NCI-H82 treated with DMSO at 0.1 percent for 48 hours (cell line): Measurements from ENCODE around the gene ZSCAN5C.
"Not testable (repeated sequence)": the region's sequence is repeated elsewhere in the genome, so short reads cannot be mapped to it uniquely, and the experiment has no call there.

Experiments used
- DNase-seq: peaks from one replicate; lab custom pipeline; 2025; ENCODE audit not compliant: unreplicated experiment; lab: John Stamatoyannopoulos, UW

The ZSCAN5C gene

DNA sequence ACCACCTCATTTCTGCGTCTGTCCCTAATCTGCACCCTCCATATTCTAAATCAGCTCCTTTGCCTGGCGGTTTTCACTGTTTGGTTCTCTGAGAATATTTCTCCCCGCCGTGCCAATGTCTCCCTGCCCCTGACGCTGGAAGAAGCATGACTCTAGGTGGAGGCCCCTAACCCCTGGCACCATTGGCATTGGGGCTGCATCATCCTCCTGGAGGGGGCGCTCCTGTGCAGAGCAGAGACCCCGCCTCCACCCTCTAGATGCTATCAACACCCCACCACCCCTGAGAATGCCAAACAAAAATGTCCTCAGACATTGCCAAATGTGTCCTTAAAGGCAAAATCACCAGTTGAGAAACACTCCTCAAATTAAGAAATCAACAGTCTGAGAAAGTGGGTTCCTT lies 11.0 kb upstream of the ZSCAN5C start:
- no peak for DNase-seq

DNA sequence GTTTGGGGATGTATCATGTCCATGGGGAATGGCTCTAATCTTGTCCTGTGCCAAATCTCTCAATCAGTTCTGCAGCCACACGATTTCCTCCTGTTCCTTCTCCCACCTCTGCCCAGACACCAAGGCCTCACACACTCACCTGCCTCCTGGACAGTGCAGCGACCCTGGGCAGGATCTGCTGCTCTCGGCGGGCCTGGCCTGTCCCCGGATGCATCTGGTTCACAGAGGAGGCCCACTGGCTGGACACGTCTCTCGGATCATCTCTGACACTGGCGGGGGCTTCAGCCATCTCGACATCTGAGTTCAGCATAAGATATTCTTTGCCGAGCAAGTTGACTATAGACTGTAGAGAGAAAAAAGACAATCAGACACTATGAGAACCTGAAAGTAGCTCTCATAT lies 10.4 kb upstream of the ZSCAN5C start:
- DNase-seq = no peak

- peak; percentile 56 for DNase-seq
Measured at GRCh38 chr19:56193981-56194640, 8.0 kb upstream of the ZSCAN5C start.

DNA sequence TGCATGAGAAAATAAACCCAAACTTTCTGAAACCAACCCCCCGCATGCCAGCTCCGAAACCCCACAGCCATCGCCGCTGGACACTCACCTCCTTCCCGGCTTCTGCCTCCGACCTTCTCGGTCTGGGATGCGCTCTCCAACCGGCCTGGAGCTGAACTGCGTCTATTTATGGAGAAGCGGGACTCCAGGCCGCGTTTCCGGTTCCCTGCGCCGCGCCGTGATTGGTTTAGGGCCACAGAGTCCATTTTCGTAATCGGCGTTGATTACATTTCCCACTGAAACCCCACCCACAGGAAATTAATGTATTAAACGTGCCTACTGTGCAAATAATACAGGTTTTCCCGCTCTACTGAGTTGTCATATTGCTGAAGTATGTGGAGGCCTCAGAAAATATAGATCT lies 4.4 kb upstream of the ZSCAN5C start, which contains the start of gene ZSCAN5B:
Gene ZSCAN5B (minus strand): TSS at position 138 of the 400 bp plus-strand sequence. CDS start 4,731 bp downstream, outside the sequence.
- DNase-seq = not testable (repeated sequence)

- no peak for DNase-seq
Measured at GRCh38 chr19:56199687-56200086, 2.4 kb upstream of the ZSCAN5C start.

GRCh38 chr19:56207581-56207980 lies 5.5 kb downstream of the ZSCAN5C start:
- not testable (repeated sequence) for DNase-seq

DNA sequence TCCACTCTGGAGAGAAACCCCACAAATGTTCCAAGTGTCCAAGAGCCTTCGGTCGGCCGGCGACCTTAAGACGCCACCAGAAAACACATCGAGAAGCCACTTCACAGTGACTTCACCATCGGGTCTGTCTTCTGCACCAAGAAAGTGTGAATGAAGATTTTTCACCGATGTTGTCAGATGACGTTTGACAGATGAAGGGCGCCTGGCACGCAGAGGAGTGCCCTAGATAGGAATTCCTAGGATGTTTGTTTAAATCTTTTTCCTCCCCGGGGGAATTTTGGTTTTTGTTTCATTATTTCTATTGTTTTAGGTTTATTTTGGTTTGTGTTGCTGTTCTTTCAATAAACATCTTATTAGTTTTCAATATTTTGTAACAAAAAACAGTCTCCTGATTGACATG lies 7.0 kb downstream of the ZSCAN5C start:
- DNase-seq = no peak

GRCh38 chr19:56210036-56210435 lies 8.0 kb downstream of the ZSCAN5C start:
- not testable (repeated sequence) for DNase-seq

GRCh38 chr19:56211718-56212117 lies 9.6 kb downstream of the ZSCAN5C start:
- no peak for DNase-seq

- DNase-seq = no peak
Measured at GRCh38 chr19:56217039-56217949, 15.2 kb downstream of the ZSCAN5C start.

GRCh38 chr19:56218961-56219360 lies 16.9 kb downstream of the ZSCAN5C start:
- DNase-seq = no peak

GRCh38 chr19:56221442-56221841 lies 19.4 kb downstream of the ZSCAN5C start:
- DNase-seq = not testable (repeated sequence)

GRCh38 chr19:56221851-56222250 lies 19.8 kb downstream of the ZSCAN5C start:
- DNase-seq = no peak

- DNase-seq = no peak
Measured at GRCh38 chr19:56222901-56223300, 20.8 kb downstream of the ZSCAN5C start.

GRCh38 chr19:56223481-56223880 lies 21.4 kb downstream of the ZSCAN5C start:
- DNase-seq = no peak

- DNase-seq = no peak
Measured at GRCh38 chr19:56245121-56245740, 43.2 kb downstream of the ZSCAN5C start.

DNA sequence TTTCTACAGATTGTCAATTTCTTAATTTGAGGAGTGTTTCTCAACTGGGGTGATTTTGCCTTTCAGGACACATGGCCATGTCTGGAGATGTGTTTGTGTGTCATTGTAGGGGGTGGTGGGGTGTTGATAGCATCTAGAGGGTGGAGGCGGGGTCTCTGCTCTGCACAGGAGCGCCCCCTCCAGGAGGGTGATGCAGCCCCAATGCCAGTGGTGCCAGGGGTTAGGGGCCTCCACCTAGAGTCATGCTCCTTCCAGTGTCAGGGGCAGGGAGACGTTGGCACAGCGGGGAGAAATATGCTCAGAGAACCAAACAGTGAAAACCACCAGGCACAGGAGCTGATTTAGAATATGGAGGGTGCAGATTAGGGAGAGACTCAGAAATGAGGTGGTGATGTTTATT lies 43.7 kb downstream of the ZSCAN5C start:
- DNase-seq = not testable (repeated sequence)

DNA sequence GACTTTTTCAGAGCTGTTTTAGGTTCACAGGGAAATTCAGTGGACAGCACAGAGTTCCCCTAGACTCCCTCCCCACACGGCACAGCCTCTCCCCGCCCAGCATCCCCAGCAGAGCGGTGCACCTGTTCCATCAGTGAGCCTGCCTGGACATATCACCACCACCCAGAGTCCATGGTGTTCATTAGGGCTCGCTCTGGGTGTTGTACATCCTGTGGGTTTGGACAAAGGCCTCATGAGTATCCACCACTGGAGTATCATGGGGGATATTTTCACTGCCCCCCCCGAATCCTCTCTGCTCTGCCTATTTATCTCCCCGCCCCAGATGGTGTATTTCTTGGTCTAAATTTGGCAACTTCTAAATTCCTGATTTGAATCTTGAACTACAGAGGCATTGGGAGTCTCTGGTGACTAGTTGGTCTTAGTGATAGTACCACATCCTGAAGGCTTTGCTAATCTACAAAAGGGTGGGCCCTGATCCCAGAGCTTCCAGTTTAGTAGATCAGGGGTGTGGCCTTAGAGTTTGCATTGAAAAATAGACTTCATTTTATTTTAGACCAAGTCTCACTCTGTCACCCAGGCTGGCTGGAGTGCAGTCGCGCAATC lies 46.8 kb downstream of the ZSCAN5C start:
- not testable (repeated sequence) for DNase-seq

- DNase-seq = peak; percentile 29
Measured at GRCh38 chr19:56252699-56253422, 50.8 kb downstream of the ZSCAN5C start.

- DNase-seq = no peak
Measured at GRCh38 chr19:56253737-56254136, 51.7 kb downstream of the ZSCAN5C start.

GRCh38 chr19:56258272-56258671 lies 56.2 kb downstream of the ZSCAN5C start:
- no peak for DNase-seq
